Upper lobe of left lung (tissue), 6 donors: ENCODE results near the gene USP32. TPM values are rescaled to one million over a fixed set of nuclear protein-coding genes. Genes with fewer than 3 reads are reported as not detected.

ENCODE experiments used
- ATAC-seq, 2 donors: fragments of 200-7000 bp; cut with Tn5 transposase; one replicate each; pipeline ENCODE4 v1.9.1; 2022; ENCODE audit warnings: mild to moderate bottlenecking in 2 of 2, moderate library complexity in 2 of 2; ENCODE audit not compliant: low FRiP score in 2 of 2
- DNase-seq, 2 donors: peaks; one replicate each; pipeline ENCODE4 v3.0.0-alpha.2; 2019 to 2020
- H3K27ac ChIP-seq, 4 donors: fragments of 200-600 bp; sonication (generic); one replicate each; pipeline ENCODE4 v1.5.1; 2016 to 2019
- H3K27me3 ChIP-seq, 4 donors: fragments of 200-600 bp; sonication (generic); one replicate each; pipeline ENCODE4 v1.5.1; 2017 to 2019
- H3K36me3 ChIP-seq, 4 donors: fragments of 200-600 bp; sonication (generic); one replicate each; pipeline ENCODE4 v1.5.1; 2016 to 2019
- H3K4me1 ChIP-seq, 4 donors: fragments of 200-600 bp; sonication (generic); one replicate each; pipeline ENCODE4 v1.5.1; 2018 to 2019
- H3K4me3 ChIP-seq, 4 donors: fragments of 200-600 bp; sonication (generic); one replicate each; pipeline ENCODE4 v1.5.1; 2017 to 2019; ENCODE audit warnings: mild to moderate bottlenecking in 2 of 4, moderate library complexity in 1 of 4
- H3K9me3 ChIP-seq, 4 donors: fragments of 200-600 bp; sonication (generic); one replicate each; pipeline ENCODE4 v1.5.1; 2018 to 2019
- EP300 ChIP-seq, 4 donors: sonication (generic); formaldehyde crosslinking; IDR thresholded peaks; one replicate each; pipeline ENCODE4 v1.5.1; 2017; ENCODE audit warnings: antibody characterized with exemption in 4 of 4, control low read depth in 2 of 4
- POLR2A ChIP-seq, 4 donors: fragments of 450-650 bp; IDR thresholded peaks; one replicate each; pipeline ENCODE4 v1.5.1; 2016 to 2017; ENCODE audit warnings: antibody characterized with exemption in 4 of 4, mild to moderate bottlenecking in 2 of 4
- POLR2AphosphoS5 ChIP-seq, 2 donors: sonication (generic); formaldehyde crosslinking; IDR thresholded peaks; one replicate each; pipeline ENCODE4 v1.5.1; 2017; ENCODE audit warnings: antibody characterized with exemption in 2 of 2
- WGBS, 2 donors: methylation state at CpG; one replicate each; pipeline ENCODE4 v1.1.5; 2017 to 2018; 5-methylcytosine and 5-hydroxymethylcytosine counted together
- total RNA-seq, 6 donors: library from RNA; depleted of rRNA in 4 of 6; stranded (reverse); fragments of >200 nt in 4 of 6; gene quantifications; one replicate each; pipeline versions ENCODE4 v1.1.0 to v1.2.1, GENCODE V29; 2016 to 2021
- TF ChIP-seq, protein P1 (sequence below), 6 experiments: fragments of 450-650 bp in 4 of 6; fragments of 200-600 bp in 2 of 6; sonication (generic) in 2 of 6; IDR thresholded peaks; one replicate each; pipeline ENCODE4 v1.5.1; 2016 to 2019; ENCODE audit warnings: antibody characterized with exemption in 6 of 6
- donor health status: DM: no; HTN: no; CAD: no; lungs with moderate emphysema.
- donor health status: DM: no; HTN: yes; CAD: no; lungs with severe emphysema.

Gene USP32
- total RNA-seq, 6 donors from 2014 or later: 69.5 to 115 (median 86.3) TPM

DNA sequence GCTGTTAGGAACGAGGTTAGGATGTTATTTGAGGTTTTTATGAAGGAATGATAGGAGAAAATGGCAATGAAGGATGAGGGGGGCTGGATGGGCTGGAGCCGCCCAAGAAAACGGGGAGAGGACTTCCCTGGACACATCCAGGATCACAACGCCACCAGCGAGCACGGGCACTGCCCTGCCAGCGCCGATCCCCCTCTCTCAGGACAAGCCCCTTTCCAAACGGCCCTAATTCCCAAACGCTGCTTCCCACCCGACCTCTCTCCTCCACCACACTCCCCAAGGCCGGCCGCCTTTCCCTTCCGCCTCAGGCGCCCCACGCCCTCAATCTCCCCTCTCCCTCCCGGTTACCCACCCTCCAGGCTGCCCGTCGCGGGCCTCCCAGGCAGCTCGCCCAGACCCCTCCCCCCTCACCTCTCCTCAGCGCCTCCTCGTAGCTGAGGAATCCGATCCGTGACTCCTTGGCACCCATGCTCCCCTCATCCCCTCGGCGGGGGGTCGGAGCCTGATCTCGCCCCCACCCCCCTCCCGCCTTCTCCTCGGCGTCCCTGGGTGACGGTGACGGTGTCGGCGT, 377 bp downstream of the USP32 start:
- Histone ChIP-seq H3K27me3 (no peaks in the 10 kb centered on the region), H3K4me3 (peak overlapping the region; percentile 70 to 95 (median 83)), H3K27ac (peak overlapping the region; percentile 94 to 98 (median 96)), H3K9me3 (no peaks in the 10 kb centered on the region), H3K4me1 (peaks cover 37 to 56% (median 39%) of the 10 kb centered on the region in 4 donors), H3K36me3 (no peaks in the 10 kb centered on the region)
- peak; percentile 66 to 82 for ATAC-seq
- DNase-seq: no peak
- WGBS, 2 donors: 0% methylated on average over 32 to 35 of the region's 36 CpGs
- TF ChIP-seq POLR2A (IDR thresholded peaks at IDR 0.05): peak in 1 of 4 donors; percentile 16
- no peak for TF ChIP-seq EP300 (IDR thresholded peaks at IDR 0.05)
- TF ChIP-seq, protein P1, sequence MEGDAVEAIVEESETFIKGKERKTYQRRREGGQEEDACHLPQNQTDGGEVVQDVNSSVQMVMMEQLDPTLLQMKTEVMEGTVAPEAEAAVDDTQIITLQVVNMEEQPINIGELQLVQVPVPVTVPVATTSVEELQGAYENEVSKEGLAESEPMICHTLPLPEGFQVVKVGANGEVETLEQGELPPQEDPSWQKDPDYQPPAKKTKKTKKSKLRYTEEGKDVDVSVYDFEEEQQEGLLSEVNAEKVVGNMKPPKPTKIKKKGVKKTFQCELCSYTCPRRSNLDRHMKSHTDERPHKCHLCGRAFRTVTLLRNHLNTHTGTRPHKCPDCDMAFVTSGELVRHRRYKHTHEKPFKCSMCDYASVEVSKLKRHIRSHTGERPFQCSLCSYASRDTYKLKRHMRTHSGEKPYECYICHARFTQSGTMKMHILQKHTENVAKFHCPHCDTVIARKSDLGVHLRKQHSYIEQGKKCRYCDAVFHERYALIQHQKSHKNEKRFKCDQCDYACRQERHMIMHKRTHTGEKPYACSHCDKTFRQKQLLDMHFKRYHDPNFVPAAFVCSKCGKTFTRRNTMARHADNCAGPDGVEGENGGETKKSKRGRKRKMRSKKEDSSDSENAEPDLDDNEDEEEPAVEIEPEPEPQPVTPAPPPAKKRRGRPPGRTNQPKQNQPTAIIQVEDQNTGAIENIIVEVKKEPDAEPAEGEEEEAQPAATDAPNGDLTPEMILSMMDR (IDR thresholded peaks at IDR 0.05): no peak
- TF ChIP-seq POLR2AphosphoS5 (IDR thresholded peaks at IDR 0.05): no peak

DNA sequence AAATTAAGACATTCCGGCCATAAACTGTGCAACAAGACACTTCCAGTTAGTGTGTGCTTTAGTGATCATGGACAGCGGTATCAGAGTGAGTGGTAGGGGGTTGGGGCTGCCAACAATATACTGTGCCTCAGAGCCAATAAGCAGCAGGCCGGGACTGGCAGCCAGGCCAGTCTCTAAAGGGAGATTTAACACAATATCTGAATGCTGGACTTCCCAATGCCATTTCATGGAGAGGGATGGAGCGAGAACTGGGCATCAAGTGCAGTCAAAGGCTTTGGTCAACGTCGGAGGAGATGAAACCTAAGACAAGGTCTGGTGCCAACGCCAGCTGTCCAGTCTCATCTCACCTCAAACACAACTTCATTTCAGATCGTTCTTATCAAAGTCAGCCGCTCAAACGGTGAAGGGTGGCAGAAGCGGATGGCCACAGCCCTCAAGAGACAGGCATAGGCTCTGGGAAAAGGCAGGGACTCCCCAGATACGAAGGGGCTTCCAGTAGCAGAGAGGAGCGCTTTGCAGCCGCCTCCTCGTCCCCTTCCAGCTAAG, 935 bp downstream of the USP32 start:
- TF ChIP-seq POLR2AphosphoS5 (IDR thresholded peaks at IDR 0.05): peak in 1 of 2 donors; percentile 22
- TF ChIP-seq POLR2A (IDR thresholded peaks at IDR 0.05): no peak
- ATAC-seq: peak in 1 of 2 donors; percentile 11
- WGBS, 2 donors: 3 to 4% methylated on average over 15 of the region's 15 CpGs
- H3K9me3 ChIP-seq: no peaks in the 10 kb centered on the region
- DNase-seq: peak in 1 of 2 donors; percentile 44
- H3K27me3 ChIP-seq: no peaks in the 10 kb centered on the region
- peak overlapping the region; percentile 70 to 95 (median 83) for H3K4me3 ChIP-seq
- H3K4me1 ChIP-seq: peaks cover 40 to 62% (median 42%) of the 10 kb centered on the region in 4 donors
- H3K36me3 ChIP-seq: no peaks in the 10 kb centered on the region
- H3K27ac ChIP-seq: peak overlapping the region; percentile 94 to 98 (median 96)

DNA sequence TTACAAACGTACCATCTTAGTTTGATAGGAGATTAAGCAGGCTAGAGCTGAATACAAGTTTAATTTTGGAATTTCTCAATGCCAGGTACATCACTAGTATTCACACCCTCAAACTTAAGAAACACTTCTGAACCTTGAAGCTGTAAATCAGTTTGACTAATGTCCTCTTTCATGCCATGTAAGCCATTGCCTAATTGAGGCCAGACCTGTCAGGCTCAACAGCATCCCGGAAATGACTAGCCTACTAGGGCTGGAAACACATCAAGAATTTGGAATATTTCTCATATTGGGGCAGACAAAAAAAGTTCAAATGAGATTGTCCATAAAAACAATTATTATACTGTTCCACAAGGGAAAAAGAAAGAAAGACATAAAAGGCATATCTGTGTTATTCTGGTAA, 1.7 kb downstream of the USP32 start:
- H3K27me3 ChIP-seq: no peaks in the 10 kb centered on the region
- H3K36me3 ChIP-seq: no peaks in the 10 kb centered on the region
- DNase-seq (peak in 1 of 2 donors; percentile 61), ATAC-seq (no peak)
- WGBS, 2 donors: 37 to 38% methylated on average over 2 of the region's 2 CpGs
- no peaks in the 10 kb centered on the region for H3K9me3 ChIP-seq
- H3K4me3 ChIP-seq: peak overlapping the region in 3 of 4 donors; percentile 70 to 84 (median 82)
- H3K27ac ChIP-seq: peak overlapping the region; percentile 94 to 98 (median 96)
- TF ChIP-seq POLR2AphosphoS5 (IDR thresholded peaks at IDR 0.05) (peak in 1 of 2 donors; percentile 42), POLR2A (IDR thresholded peaks at IDR 0.05) (no peak), EP300 (IDR thresholded peaks at IDR 0.05) (no peak)
- TF ChIP-seq, protein P1 (IDR thresholded peaks at IDR 0.05): no peak
- H3K4me1 ChIP-seq: peaks cover 46 to 69% (median 50%) of the 10 kb centered on the region in 4 donors

DNA sequence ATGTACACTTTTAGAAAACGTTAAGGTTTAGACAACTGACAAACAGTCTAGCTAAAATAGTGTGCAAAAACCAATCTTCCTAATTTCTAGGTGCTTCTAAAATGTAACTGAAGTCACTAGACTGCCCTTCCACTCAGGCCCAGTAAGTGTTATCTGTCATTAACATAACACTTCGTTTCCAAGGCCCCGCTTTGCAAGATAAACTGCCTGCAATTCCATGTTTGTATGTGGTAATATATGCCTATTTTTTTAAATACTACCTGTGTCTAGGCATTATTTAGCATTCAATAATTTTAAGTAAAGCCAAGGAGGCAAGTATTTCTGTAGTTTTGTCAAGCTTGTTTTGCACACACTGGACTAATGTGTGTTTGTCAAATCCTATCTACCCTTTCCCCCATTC, 3.2 kb downstream of the USP32 start:
- Histone ChIP-seq H3K27ac (peak overlapping the region in 2 of 4 donors; percentile 39 to 98), H3K27me3 (no peaks in the 10 kb centered on the region), H3K4me3 (no peak overlapping the region), H3K36me3 (no peaks in the 10 kb centered on the region), H3K9me3 (no peaks in the 10 kb centered on the region), H3K4me1 (peaks cover 54 to 77% (median 61%) of the 10 kb centered on the region in 4 donors)
- WGBS, 2 donors: 35 to 36% methylated on average over 3 of the region's 3 CpGs
- DNase-seq: no peak
- TF ChIP-seq EP300 (IDR thresholded peaks at IDR 0.05): no peak
- TF ChIP-seq POLR2A (IDR thresholded peaks at IDR 0.05): no peak
- TF ChIP-seq POLR2AphosphoS5 (IDR thresholded peaks at IDR 0.05): no peak
- TF ChIP-seq, protein P1 (IDR thresholded peaks at IDR 0.05): no peak
- no peak for ATAC-seq

DNA sequence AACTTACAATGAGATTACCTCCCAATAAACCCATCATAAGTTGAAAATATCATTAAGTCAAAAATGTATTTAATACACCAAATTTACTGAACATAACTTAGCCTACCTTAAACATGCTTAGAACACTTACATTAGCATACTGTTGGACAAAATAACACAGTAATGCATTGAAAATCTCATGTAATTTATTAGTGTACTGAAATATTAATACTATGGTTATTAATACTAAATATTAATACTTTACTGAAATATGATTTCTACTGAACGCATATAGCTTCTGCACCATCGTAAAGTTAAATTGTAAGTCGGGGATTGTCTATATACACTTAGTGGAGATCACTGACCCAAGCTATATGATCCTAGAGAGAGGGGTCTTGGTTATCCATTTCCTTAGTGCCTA, 4.3 kb downstream of the USP32 start:
- Histone ChIP-seq H3K4me1 (peaks cover 53 to 77% (median 60%) of the 10 kb centered on the region in 4 donors), H3K4me3 (no peak overlapping the region), H3K9me3 (no peaks in the 10 kb centered on the region), H3K36me3 (no peaks in the 10 kb centered on the region), H3K27me3 (no peaks in the 10 kb centered on the region), H3K27ac (no peak overlapping the region)
- no peak for ATAC-seq
- DNase-seq: no peak
- no peak for TF ChIP-seq POLR2AphosphoS5 (IDR thresholded peaks at IDR 0.05)
- no peak for TF ChIP-seq EP300 (IDR thresholded peaks at IDR 0.05)
- TF ChIP-seq POLR2A (IDR thresholded peaks at IDR 0.05): no peak
- TF ChIP-seq, protein P1 (IDR thresholded peaks at IDR 0.05): no peak
- WGBS, 2 donors: 91 to 98% methylated on average over 3 of the region's 3 CpGs
